H1 (cell line): ENCODE data around the gene SLC2A11.

Source experiments
- BRCA1 ChIP-seq: IDR thresholded peaks from 2 replicates; pipeline ENCODE4 v1.6.1; 2012; ENCODE audit warnings: low read depth, low read length, improper control_type of control experiment
- CHD2 ChIP-seq: IDR thresholded peaks from 2 replicates; pipeline ENCODE4 v1.6.1; 2012; ENCODE audit warnings: low read length, improper control_type of control experiment
- CTCF ChIP-seq, 3 experiments: IDR thresholded peaks; 1 replicate in 2 of 3; 2 replicates in 1 of 3; pipeline versions ENCODE4 v1.5.1 to v1.6.1; 2011; ENCODE audit warnings: low read length in 3 of 3, mild to moderate bottlenecking in 3 of 3, inconsistent platforms in 2 of 3, low read depth in 1 of 3, moderate library complexity in 1 of 3; ENCODE audit not compliant: insufficient read depth in 1 of 3; ENCODE audit errors: control extremely low read depth in 1 of 3
- EZH2 ChIP-seq: fragments of 200-600 bp; sonication (generic); IDR thresholded peaks from 2 replicates; pipeline ENCODE4 v1.7.1; 2012; ENCODE audit warnings: low read depth, mild to moderate bottlenecking, moderate library complexity, low read length, inconsistent platforms; ENCODE audit not compliant: severe bottlenecking
- POLR2A ChIP-seq, 2 experiments: IDR thresholded peaks; 1 replicate in 1 of 2; 2 replicates in 1 of 2; pipeline ENCODE4 v1.6.1; 2011; ENCODE audit warnings: low read depth in 2 of 2, low read length in 2 of 2, mild to moderate bottlenecking in 2 of 2; ENCODE audit errors: control extremely low read depth in 1 of 2
- RNF2 ChIP-seq: fragments of 200-900, 300-1000 bp; sonication (generic); IDR thresholded peaks from 2 replicates; pipeline ENCODE4 v1.7.1; 2016; ENCODE audit warnings: borderline replicate concordance, low read depth, mild to moderate bottlenecking, antibody characterized with exemption, low read length; ENCODE audit not compliant: poor library complexity, severe bottlenecking; ENCODE audit errors: missing control alignments
- SP1 ChIP-seq: IDR thresholded peaks from 2 replicates; pipeline ENCODE4 v1.6.1; 2011; ENCODE audit warnings: low read depth, low read length
- TAF1 ChIP-seq: IDR thresholded peaks from 2 replicates; pipeline ENCODE4 v1.6.1; 2011; ENCODE audit warnings: mild to moderate bottlenecking, low read depth, low read length

GRCh38 chr22:23849009-23850006 is 8.4 kb upstream of the SLC2A11 start:
- peak; percentile 78 to 97 (median 93) for TF ChIP-seq CTCF (IDR thresholded peaks at IDR 0.05; ENCODE audit: control extremely low read depth in 1 of 3, insufficient read depth in 1 of 3, low read depth in 1 of 3, low read length in 3 of 3)
- TF ChIP-seq BRCA1 = 0 out of 2 replicates have a peak, but pooled peaks have one; percentile 23
- TF ChIP-seq POLR2A (IDR thresholded peaks at IDR 0.05; ENCODE audit: control extremely low read depth in 1 of 2, low read depth in 2 of 2, low read length in 2 of 2) = no peak
- TF ChIP-seq TAF1 = peak; percentile 25; the same call in 1 of the 2 replicates
- TF ChIP-seq SP1 = 0 out of 2 replicates have a peak, but pooled peaks have one; percentile 44
- no peak for TF ChIP-seq EZH2
- TF ChIP-seq CHD2 = peak; percentile 63; the same call in 1 of the 2 replicates
- TF ChIP-seq RNF2 = no peak
